KMS-11 (cell line): ENCODE data around the gene CDH20.
A peak's percentile ranks its signal among the peaks of the same experiment; 100 is the strongest.

Experiments
- H2AFZ ChIP-seq: fragments of 200-600 bp; sonication (generic); 2 replicates; pipeline ENCODE4 v1.6.1; 2016; ENCODE audit warnings: antibody characterized with exemption, mixed run types, low read depth
- H3K27ac ChIP-seq: fragments of 200-600 bp; sonication (generic); 2 replicates; pipeline ENCODE4 v1.6.1; 2016; ENCODE audit warnings: mild to moderate bottlenecking, mixed run types
- H3K27me3 ChIP-seq: fragments of 200-600 bp; sonication (generic); 2 replicates; pipeline ENCODE4 v1.6.1; 2017; ENCODE audit warnings: mild to moderate bottlenecking, low read depth, mixed run types, moderate library complexity; ENCODE audit not compliant: insufficient read depth
- H3K36me3 ChIP-seq: fragments of 200-600 bp; sonication (generic); 2 replicates; pipeline ENCODE4 v1.6.1; 2017; ENCODE audit warnings: mild to moderate bottlenecking, mixed run types; ENCODE audit not compliant: insufficient read depth
- H3K4me1 ChIP-seq: fragments of 200-600 bp; sonication (generic); 2 replicates; pipeline ENCODE4 v1.6.1; 2016; ENCODE audit warnings: mild to moderate bottlenecking, low read depth, mixed run types; ENCODE audit not compliant: poor library complexity, severe bottlenecking
- H3K4me2 ChIP-seq: fragments of 200-600 bp; sonication (generic); 2 replicates; pipeline ENCODE4 v1.7.0; 2016; ENCODE audit warnings: mild to moderate bottlenecking, mixed run types
- H3K4me3 ChIP-seq: fragments of 200-600 bp; sonication (generic); IDR thresholded peaks from 2 replicates; pipeline ENCODE4 v1.6.1; 2017; ENCODE audit warnings: low read depth, low read length, mixed read lengths; ENCODE audit not compliant: insufficient read depth
- H3K79me2 ChIP-seq: fragments of 200-600 bp; sonication (generic); 2 replicates; pipeline ENCODE4 v1.6.1; 2016; ENCODE audit warnings: low read depth, mixed run types; ENCODE audit not compliant: insufficient read depth
- H3K9ac ChIP-seq: fragments of 200-600 bp; sonication (generic); 2 replicates; pipeline ENCODE4 v1.6.1; 2016; ENCODE audit warnings: mild to moderate bottlenecking, mixed run types
- H4K20me1 ChIP-seq: fragments of 200-600 bp; sonication (generic); 2 replicates; pipeline ENCODE4 v1.6.1; 2016; ENCODE audit warnings: mild to moderate bottlenecking, mixed run types; ENCODE audit not compliant: insufficient read depth
- CTCF ChIP-seq: fragments of 200-600 bp; sonication (generic); conservative IDR thresholded peaks from 2 replicates; pipeline ENCODE4 v1.6.1; 2017; ENCODE audit warnings: low read depth, mild to moderate bottlenecking, antibody characterized with exemption, low read length, moderate library complexity, mixed read lengths

The CDH20 gene

GRCh38 chr18:61435064-61435652, 101.9 kb downstream of the CDH20 start:
- Histone ChIP-seq H2AFZ (no peak overlapping the region), H3K27ac (no peak overlapping the region)
- peak; percentile 80 for TF ChIP-seq CTCF

GRCh38 chr18:61443081-61443725, 110.0 kb downstream of the CDH20 start:
- Histone ChIP-seq H3K4me1 (no peaks in the 10 kb centered on the region), H3K79me2 (no peaks in the 10 kb centered on the region), H3K36me3 (no peaks in the 10 kb centered on the region), H3K27me3 (no peaks in the 10 kb centered on the region), H3K4me2 (no peak overlapping the region), H2AFZ (no peak overlapping the region), H3K27ac (no peak overlapping the region), H3K4me3 (no peak overlapping the region), H4K20me1 (no peaks in the 10 kb centered on the region), H3K9ac (no peak overlapping the region)
- no peak for TF ChIP-seq CTCF

More at GRCh38 chr18:61435064-61435652, 101.9 kb downstream of the CDH20 start:
- Histone ChIP-seq H3K4me1 (no peaks in the 10 kb centered on the region), H3K9ac (no peak overlapping the region), H3K36me3 (no peaks in the 10 kb centered on the region), H3K4me3 (no peak overlapping the region), H3K27me3 (no peaks in the 10 kb centered on the region), H3K4me2 (no peak overlapping the region), H4K20me1 (no peaks in the 10 kb centered on the region), H3K79me2 (no peaks in the 10 kb centered on the region)

- no peaks in the 10 kb centered on the region for H3K79me2 ChIP-seq
- H3K27ac ChIP-seq, result no peak overlapping the region
- no peaks in the 10 kb centered on the region for H3K27me3 ChIP-seq
- no peak for TF ChIP-seq CTCF
- no peak overlapping the region for H3K4me3 ChIP-seq
- H3K9ac ChIP-seq, result no peak overlapping the region
- no peaks in the 10 kb centered on the region for H3K4me1 ChIP-seq
- no peaks in the 10 kb centered on the region for H4K20me1 ChIP-seq
- no peak overlapping the region for H2AFZ ChIP-seq
- no peak overlapping the region for H3K4me2 ChIP-seq
- H3K36me3 ChIP-seq, result no peaks in the 10 kb centered on the region
Measured at GRCh38 chr18:61448316-61448715, 115.1 kb downstream of the CDH20 start.

- Histone ChIP-seq H2AFZ (no peak overlapping the region), H3K36me3 (no peaks in the 10 kb centered on the region), H3K4me3 (no peak overlapping the region), H3K4me2 (no peak overlapping the region), H4K20me1 (no peaks in the 10 kb centered on the region), H3K27ac (no peak overlapping the region), H3K9ac (no peak overlapping the region), H3K79me2 (no peaks in the 10 kb centered on the region), H3K27me3 (no peaks in the 10 kb centered on the region), H3K4me1 (no peaks in the 10 kb centered on the region)
- TF ChIP-seq CTCF, result no peak
Measured at GRCh38 chr18:61459896-61460648, 126.8 kb downstream of the CDH20 start.
